Measurements from ENCODE around the gene DENND6A.

Gene DENND6A

GRCh38 chr3:57670543-57670942 is 22.3 kb downstream of the DENND6A start:
- peak overlapping the region; percentile 83 for H3K27ac ChIP-seq (ENCODE audit: low read depth, low read length)
- H3K9me2 ChIP-seq (replicated peaks; ENCODE audit: insufficient read depth, low read length), result no peaks in the 10 kb centered on the region
- H3K79me2 ChIP-seq (ENCODE audit: insufficient read depth, low read length), result peaks cover 37% of the 10 kb centered on the region
- peaks cover 31% of the 10 kb centered on the region for H3F3A ChIP-seq (ENCODE audit: insufficient read depth)
- no peaks in the 10 kb centered on the region for H3K27me3 ChIP-seq (ENCODE audit: low read length)
- no peak overlapping the region for H2AFZ ChIP-seq (ENCODE audit: low read depth, low read length, severe bottlenecking)
- H4K20me1 ChIP-seq (ENCODE audit: low read depth, low read length), result no peaks in the 10 kb centered on the region
- peak overlapping the region; percentile 85 for H3K4me2 ChIP-seq (ENCODE audit: low read depth, low read length, poor library complexity, severe bottlenecking)
- peaks cover 31% of the 10 kb centered on the region; the same call in 1 of the 2 replicates for H3K36me3 ChIP-seq (ENCODE audit: low read length)
- peak overlapping the region; percentile 25 for H3K9ac ChIP-seq (ENCODE audit: low read length)
- TF ChIP-seq CTCF (IDR thresholded peaks at IDR 0.05; ENCODE audit: insufficient read depth, low read length, poor library complexity, severe bottlenecking) (no peak), EZH2phosphoT487 (conservative IDR thresholded peaks at IDR 0.05; ENCODE audit: low read length) (no peak)
- H3K4me3 ChIP-seq (ENCODE audit: insufficient read depth, low read length, poor library complexity, severe bottlenecking), result no peak overlapping the region
- H3K9me3 ChIP-seq (ENCODE audit: insufficient read depth, low read length), result no peaks in the 10 kb centered on the region

- no peak overlapping the region for H3K4me3 ChIP-seq (ENCODE audit: insufficient read depth, low read length, poor library complexity, severe bottlenecking)
- no peak overlapping the region for H2AFZ ChIP-seq (ENCODE audit: low read depth, low read length, severe bottlenecking)
- no peak overlapping the region for H3K4me2 ChIP-seq (ENCODE audit: low read depth, low read length, poor library complexity, severe bottlenecking)
- H3K9me3 ChIP-seq (ENCODE audit: insufficient read depth, low read length), result no peaks in the 10 kb centered on the region
- H3K79me2 ChIP-seq (ENCODE audit: insufficient read depth, low read length), result no peaks in the 10 kb centered on the region
- no peaks in the 10 kb centered on the region for H3K9me2 ChIP-seq (replicated peaks; ENCODE audit: insufficient read depth, low read length)
- H4K20me1 ChIP-seq (ENCODE audit: low read depth, low read length), result no peaks in the 10 kb centered on the region
- TF ChIP-seq EZH2phosphoT487 (conservative IDR thresholded peaks at IDR 0.05; ENCODE audit: low read length), result no peak
- no peak for TF ChIP-seq CTCF (IDR thresholded peaks at IDR 0.05; ENCODE audit: insufficient read depth, low read length, poor library complexity, severe bottlenecking)
- peak overlapping the region; percentile 11; the same call in 1 of the 2 replicates for H3K27ac ChIP-seq (ENCODE audit: low read depth, low read length)
- peaks cover 48% of the 10 kb centered on the region for H3K36me3 ChIP-seq (ENCODE audit: low read length)
- no peaks in the 10 kb centered on the region for H3K27me3 ChIP-seq (ENCODE audit: low read length)
- H3K9ac ChIP-seq (ENCODE audit: low read length), result no peak overlapping the region
- H3F3A ChIP-seq (ENCODE audit: insufficient read depth), result peaks cover 9% of the 10 kb centered on the region
Observed at GRCh38 chr3:57661404-57661803, 31.5 kb downstream of the DENND6A start.

GRCh38 chr3:57659806-57660439 is 33.0 kb downstream of the DENND6A start:
- TF ChIP-seq EZH2phosphoT487 (conservative IDR thresholded peaks at IDR 0.05; ENCODE audit: low read length) (no peak), CTCF (IDR thresholded peaks at IDR 0.05; ENCODE audit: insufficient read depth, low read length, poor library complexity, severe bottlenecking) (no peak)
- no peak overlapping the region for H3K4me3 ChIP-seq (ENCODE audit: insufficient read depth, low read length, poor library complexity, severe bottlenecking)
- H3K4me2 ChIP-seq (ENCODE audit: low read depth, low read length, poor library complexity, severe bottlenecking), result no peak overlapping the region
- no peaks in the 10 kb centered on the region for H3K79me2 ChIP-seq (ENCODE audit: insufficient read depth, low read length)
- peaks cover 7% of the 10 kb centered on the region; the same call in 1 of the 2 replicates for H3F3A ChIP-seq (ENCODE audit: insufficient read depth)
- H3K9ac ChIP-seq (ENCODE audit: low read length), result no peak overlapping the region
- H3K27ac ChIP-seq (ENCODE audit: low read depth, low read length), result no peak overlapping the region
- no peak overlapping the region for H2AFZ ChIP-seq (ENCODE audit: low read depth, low read length, severe bottlenecking)
- H3K27me3 ChIP-seq (ENCODE audit: low read length), result no peaks in the 10 kb centered on the region
- no peaks in the 10 kb centered on the region for H3K9me2 ChIP-seq (replicated peaks; ENCODE audit: insufficient read depth, low read length)
- no peaks in the 10 kb centered on the region for H3K9me3 ChIP-seq (ENCODE audit: insufficient read depth, low read length)
- no peaks in the 10 kb centered on the region; the same call in 1 of the 2 replicates for H4K20me1 ChIP-seq (ENCODE audit: low read depth, low read length)
- H3K36me3 ChIP-seq (ENCODE audit: low read length), result peaks cover 44% of the 10 kb centered on the region
